ENCODE measurements around the gene TBXAS1. TPM values are rescaled to one million over a fixed set of nuclear protein-coding genes. Genes with fewer than 3 reads are reported as not detected.

The TBXAS1 gene
- total RNA-seq, 4 donors from 2014 or later: 23.0 to 128 (median 47.3) TPM

- TF ChIP-seq, protein P1, sequence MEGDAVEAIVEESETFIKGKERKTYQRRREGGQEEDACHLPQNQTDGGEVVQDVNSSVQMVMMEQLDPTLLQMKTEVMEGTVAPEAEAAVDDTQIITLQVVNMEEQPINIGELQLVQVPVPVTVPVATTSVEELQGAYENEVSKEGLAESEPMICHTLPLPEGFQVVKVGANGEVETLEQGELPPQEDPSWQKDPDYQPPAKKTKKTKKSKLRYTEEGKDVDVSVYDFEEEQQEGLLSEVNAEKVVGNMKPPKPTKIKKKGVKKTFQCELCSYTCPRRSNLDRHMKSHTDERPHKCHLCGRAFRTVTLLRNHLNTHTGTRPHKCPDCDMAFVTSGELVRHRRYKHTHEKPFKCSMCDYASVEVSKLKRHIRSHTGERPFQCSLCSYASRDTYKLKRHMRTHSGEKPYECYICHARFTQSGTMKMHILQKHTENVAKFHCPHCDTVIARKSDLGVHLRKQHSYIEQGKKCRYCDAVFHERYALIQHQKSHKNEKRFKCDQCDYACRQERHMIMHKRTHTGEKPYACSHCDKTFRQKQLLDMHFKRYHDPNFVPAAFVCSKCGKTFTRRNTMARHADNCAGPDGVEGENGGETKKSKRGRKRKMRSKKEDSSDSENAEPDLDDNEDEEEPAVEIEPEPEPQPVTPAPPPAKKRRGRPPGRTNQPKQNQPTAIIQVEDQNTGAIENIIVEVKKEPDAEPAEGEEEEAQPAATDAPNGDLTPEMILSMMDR (IDR thresholded peaks at IDR 0.05; ENCODE audit: low read depth): no peak
Measured at GRCh38 chr7:140055833-140056232, 226.8 kb downstream of the TBXAS1 start.

DNA sequence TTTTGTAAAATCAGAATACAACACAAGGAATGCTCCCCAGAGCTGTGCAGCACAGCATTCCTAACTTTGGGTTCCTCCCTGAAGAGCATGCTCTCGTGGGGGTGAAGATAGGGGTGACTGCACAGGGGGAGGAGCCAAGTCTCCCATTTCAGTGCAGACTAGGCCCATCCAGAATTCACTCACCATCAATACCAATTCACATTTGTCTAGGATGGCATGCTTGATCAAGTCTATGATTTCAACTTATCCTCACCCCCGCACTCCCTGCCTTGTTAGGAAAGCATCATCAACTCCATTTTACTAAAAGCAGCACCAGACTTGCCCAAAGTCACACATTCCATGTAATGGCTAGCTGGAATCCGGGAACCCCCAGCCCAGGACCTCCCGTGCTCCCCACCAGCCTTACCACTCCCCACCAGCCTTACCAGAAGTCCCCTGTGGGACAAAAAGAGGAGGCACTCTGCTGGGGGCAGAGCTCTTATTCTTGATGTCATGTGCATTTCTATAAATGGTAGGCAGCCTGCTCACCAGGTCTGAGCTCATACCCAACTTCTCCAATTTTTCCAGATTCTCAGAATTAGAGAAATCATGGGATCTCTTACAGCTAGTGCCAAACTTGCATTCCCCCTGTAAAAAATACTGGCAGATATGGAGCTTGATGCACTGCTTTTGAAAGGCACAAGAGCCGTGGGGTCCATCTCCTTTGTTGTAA lies 227.5 kb downstream of the TBXAS1 start:
- TF ChIP-seq, protein P1 (IDR thresholded peaks at IDR 0.05; ENCODE audit: low read depth): no peak

- TF ChIP-seq, protein P1 (IDR thresholded peaks at IDR 0.05; ENCODE audit: low read depth): no peak
Measured at GRCh38 chr7:140057143-140057535, 228.1 kb downstream of the TBXAS1 start.

DNA sequence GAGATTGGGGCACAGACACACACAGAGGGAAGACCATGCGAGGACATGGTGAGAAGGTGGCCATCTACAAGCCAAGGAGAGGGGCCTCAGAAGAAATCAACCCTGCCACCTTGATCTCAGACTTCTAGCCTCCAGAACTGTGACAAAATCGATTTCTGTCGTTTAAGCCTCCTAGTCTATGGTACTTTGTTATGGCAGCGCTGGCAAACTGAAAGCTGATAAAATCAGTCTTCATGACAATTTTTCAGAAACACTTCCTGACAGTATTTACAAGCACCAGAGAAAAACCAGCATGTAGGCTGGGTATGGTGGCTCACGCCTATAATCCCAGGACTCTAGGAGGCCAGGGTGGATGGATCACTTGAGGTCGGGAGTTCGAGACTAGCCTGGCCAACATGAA lies 229.5 kb downstream of the TBXAS1 start:
- TF ChIP-seq, protein P1 (IDR thresholded peaks at IDR 0.05; ENCODE audit: low read depth): no peak

DNA sequence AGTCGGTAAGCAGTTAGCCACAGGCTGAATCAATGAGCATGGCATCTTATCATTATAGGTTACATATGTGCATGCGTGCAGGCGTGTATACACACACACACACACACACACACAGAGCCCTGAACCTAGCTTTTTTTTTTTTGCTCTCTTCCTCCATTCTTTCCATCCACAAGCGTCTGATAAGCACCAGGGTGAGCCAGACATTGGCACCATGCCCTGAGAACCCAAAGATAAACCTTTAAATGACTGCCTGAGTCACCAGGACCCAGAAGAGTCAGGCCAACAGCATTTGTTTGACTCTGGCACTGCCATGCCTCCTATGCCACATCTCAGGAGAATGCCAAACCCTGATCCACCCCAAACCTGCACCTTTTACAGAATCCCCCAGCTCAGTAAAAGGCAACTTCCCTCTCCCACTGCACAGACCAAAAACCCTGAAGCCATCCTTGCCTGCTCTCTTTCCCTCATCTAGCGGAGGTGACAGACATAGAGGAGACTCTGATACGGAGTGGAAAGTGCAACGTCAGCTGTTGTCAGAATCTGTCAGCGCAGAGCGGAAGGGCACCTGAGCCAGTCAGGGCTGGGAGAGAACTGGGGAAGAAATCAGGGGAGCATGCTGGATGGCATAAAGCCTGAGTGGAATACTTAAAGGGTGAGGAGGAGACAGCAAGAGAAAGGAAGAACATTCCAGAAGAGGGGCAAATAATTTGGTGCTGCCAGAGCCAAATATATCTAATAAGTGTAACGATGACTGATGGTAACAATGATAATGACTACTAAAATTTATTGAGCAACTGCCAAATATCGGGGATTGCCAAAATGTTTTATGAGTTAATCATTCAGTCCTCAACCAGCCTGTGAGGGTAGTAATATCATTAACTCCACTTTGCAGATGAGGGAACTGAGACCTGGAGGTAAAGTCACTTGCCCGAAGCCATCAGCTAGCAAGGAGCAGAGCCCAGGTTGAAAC lies 230.5 kb downstream of the TBXAS1 start:
- TF ChIP-seq, protein P1 (IDR thresholded peaks at IDR 0.05; ENCODE audit: low read depth): no peak

GRCh38 chr7:140060243-140060630 lies 231.2 kb downstream of the TBXAS1 start:
- TF ChIP-seq, protein P1 (IDR thresholded peaks at IDR 0.05; ENCODE audit: low read depth): no peak
